CD4-positive, alpha-beta T cell treated with Interleukin-6 for 4 hours (primary cell): ENCODE measurements around the gene TDP1.
"Not testable (repeated sequence)": the region's sequence is repeated elsewhere in the genome, so short reads cannot be mapped to it uniquely, and the experiment has no call there.

ENCODE experiments used
- DNase-seq: peaks from one replicate; pipeline ENCODE4 v3.0.0-alpha.2; 2020; ENCODE audit warnings: mixed read lengths

The TDP1 gene

DNA sequence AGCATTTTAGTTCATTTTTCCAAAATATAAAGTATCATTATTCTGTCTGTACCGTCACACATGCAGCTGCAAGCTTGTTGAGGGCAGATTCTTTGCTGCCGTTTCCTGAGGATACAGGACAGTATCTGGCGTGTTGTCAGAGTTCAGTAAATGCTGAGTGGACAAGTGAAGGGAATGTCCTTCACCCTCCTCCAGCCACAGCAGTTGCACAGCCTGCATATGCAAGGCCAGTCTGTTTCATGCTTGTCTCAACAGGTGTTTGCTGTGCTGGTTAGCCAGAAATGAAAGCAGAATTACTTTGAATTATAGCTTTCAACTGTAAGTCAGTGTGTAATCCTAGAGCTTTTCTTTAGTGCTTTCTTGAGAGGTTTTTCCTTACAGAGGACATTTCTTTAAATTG, 36.5 kb downstream of the TDP1 start:
- DNase-seq = no peak

DNA sequence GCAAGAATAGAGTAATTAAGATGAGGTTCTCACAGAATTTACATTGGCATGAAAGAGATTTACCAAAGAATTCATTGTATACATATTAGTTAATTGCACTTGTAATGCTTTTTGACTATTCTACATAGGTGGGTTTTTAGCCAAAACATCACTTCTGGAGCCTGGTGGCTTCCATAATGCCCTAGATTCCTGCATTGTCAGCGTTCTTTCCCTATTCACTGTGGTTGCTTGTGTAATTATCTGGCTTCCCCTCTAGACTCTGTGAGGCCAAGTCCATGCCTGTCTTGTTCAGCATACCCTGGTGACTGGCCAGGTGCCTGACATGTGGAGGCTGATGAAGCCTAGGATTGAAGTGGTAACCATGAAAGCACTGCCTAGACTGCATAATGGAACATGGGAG, 41.2 kb downstream of the TDP1 start:
- DNase-seq = no peak

DNA sequence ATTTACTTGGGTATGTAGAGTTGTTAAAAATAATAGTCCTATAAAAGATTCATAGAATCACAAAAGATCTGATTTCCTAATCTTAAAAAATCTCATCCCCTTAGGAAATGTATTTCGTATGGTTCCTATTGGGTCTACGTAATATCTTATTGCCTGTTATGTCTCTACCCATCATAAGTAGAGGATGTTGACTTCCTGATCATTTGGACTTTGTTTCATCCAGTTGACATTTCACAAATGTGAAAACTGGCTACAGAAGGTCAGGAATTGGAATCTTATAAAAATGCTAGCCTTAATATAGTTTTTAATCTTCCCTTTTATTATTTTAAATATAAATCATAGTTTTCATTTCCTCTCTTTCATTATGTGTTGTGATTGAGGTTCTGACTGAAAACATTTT, 45.2 kb downstream of the TDP1 start:
- no peak for DNase-seq

DNA sequence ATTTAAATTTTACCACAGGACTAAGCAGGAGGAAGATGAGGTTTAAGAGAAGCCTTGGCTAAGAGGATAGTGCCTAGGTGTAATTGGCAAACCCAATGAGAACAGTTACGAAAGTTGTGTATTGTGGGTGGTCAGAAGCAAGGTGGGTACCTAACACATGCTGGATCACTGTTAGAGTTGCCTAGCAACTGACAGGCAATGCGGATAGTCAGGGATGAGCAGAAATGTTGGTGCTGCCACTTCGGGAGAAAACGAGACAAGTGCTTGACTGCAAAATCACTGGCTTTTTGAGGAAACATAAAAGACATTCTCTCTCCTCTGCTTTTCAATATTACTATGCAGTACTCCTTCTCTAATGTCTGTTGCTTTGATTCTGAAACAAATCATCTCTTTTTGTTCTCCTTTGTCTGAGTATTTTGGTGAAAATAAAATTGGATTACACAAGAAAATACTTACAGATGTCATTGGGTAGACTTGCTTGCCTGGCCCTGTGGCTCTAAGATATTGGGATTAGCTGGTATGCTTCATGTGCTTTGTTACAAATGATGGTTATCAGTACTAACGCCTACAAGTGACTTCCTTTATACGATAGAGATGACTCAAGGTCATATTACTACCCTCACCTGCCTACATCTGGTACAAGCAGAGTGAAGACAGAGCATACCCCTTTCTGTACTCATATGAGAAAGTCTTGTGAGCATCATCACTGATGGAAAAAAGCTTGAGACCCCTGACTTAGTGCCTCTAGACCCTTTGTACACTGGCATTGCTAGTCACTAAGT, 48.0 kb downstream of the TDP1 start:
- no peak for DNase-seq

DNA sequence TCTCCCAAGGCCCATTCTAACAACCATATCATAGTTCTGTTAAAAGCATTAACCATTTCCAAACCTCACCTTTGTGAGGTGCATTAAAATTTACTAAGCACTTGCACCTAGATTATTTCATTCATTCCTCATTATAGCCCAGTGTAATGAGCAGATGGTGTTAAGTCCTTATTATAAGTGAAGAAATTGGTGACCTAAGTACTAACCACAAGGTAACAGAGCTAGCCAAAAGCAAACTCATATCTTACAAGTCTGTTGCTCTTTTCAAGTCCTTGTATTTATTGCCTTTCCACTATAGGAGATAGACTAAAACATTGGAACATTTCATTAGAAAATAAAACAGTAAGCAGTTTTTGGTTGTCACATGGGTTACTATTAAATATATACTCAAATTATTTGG, 49.7 kb downstream of the TDP1 start:
- no peak for DNase-seq

DNA sequence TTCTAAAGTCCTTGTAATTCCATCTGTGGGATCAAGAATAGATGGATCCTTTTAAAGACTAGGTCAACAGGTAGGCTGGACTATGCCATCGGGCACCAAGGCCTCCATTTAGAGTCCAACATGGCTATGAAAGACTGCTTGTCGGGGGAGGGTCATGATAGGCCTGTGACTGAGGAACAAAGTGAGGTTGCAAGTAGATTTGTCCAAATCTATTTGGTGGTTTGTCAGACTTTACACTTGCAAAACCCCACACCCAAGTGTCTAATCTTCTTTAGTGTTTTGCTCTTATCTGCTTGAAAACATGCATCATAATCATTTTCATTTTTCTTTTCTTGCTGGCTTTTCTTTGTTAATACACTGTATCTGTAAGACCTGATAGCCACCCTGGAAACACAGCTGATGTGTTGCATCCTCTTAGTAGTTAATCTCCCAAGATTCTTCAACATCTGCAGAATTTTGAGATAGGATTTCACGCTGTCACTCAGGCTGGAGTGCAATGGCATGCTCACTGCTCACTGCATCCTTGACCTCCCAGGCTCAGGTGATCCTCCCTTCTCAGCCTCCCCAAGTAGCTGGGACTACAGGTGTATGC, 50.3 kb downstream of the TDP1 start:
- DNase-seq = no peak

DNA sequence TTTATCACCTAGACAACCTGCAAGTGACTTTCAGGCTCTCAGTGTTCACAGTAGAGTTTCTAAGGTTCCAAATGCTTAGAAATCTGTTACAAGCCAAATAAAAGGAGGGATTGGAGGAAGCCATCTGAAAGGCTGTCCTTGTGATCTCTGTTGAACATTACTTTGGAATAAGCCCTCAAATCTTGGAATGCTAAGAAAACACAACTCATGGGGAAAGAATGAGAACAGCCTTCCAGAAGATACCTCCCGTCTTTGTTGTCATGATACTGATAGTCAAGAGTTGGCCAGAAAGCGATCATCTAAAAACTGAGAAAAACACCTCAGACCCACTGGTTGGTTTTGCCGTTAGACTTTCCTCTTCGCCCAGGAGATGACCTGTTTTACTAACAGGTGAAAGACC, 61.6 kb downstream of the TDP1 start:
- no peak for DNase-seq

DNA sequence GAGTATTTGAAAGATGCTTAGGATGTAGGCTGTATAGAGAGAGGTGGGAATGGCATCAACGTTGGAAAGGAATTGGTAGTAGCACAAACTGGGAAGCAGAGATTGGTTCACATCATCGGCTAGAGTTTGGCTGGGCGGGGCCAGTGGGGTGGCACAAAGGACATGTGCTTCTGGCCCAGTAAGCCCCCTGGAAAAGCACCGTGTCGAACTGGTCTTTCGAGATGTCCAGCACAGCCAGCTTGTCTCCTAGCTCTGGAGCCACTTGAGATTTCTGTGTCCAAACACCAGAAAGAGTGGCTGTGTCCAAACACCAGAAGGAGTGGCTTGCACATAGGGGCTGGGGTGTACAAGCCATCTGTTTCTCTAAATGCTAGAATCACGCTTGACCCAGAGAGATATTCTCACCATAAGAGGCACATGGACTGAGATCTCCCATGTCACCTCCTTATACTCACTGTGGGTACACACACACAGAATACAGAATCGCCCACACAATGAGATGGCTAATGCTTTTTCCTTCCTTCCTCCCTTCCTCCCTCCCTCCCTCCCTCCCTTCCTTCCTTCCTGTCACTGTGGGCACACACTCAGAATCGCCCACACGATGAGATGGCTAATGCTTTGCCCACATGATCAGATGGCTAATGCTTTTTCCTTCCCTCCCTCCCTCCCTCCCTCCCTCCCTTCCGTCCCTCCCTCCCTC, 64.2 kb downstream of the TDP1 start:
- no peak for DNase-seq

DNA sequence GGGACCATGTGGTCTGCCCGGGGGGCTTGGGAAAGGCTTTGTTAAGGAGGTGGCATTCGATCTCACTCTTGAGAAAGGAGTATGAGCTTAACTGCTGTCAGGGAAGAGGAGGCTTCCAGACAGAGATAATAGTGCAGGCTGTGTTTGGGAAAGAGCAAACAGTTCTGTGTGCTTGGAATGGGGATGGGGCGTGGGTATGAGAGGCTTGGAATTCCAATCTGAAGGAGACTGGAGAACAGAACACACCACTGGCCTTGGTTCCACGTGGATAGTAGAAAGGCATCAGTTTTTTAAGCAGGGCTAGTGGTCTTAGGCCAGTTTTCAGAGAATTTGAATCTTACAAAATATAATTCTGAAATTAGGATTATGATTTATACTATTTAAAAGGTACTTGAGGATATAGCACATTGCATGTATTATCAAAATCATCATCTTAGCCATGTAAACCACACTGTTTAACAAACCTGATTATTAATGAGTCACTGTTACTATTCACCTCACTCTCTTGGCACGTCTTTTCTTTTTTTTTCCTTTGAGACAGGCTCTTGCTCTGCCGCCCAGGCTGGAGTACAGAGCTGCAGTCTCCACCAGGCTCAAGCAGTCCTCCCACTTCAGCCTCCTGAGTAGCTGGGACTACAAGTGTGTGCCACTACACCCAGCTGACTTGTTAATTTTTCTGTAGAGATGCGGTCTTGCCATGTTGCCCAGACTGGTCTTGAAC, 67.6 kb downstream of the TDP1 start:
- DNase-seq = no peak

DNA sequence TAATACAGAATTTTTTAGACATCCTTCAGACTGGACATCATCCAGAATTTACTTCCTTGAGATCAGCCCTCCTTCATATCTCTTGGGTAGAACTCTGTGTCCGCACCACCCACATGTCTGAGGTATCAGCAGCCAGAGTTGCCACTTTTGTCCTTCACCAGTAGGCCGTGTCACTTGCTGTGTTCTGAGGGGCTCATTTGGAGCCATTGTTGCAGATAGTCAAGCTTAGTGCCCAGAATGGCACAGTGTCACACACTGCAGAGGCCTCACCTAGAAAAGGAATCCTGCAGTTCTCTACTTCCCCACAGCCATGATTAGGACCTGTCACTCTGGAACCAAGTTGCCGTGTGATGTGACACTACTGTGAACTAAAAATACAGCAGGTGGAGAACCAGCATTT, 69.2 kb downstream of the TDP1 start:
- DNase-seq = no peak

DNA sequence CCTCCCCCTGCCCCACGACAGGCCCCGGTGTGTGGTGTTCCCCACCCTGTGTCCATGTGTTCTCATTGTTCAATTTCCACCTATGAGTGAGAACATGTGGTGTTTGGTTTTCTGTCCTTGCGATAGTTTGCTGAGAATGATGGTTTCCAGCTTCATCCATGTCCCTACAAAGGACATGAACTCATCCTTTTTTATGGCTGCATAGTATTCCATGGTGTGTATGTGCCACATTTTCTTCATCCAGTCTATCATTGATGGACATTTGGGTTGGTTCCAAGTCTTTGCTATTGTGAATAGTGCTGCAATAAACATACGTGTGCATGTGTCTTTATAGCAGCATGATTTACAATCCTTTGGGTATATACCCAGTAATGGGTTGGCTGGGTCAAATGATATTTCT, 70.9 kb downstream of the TDP1 start:
- not testable (repeated sequence) for DNase-seq

DNA sequence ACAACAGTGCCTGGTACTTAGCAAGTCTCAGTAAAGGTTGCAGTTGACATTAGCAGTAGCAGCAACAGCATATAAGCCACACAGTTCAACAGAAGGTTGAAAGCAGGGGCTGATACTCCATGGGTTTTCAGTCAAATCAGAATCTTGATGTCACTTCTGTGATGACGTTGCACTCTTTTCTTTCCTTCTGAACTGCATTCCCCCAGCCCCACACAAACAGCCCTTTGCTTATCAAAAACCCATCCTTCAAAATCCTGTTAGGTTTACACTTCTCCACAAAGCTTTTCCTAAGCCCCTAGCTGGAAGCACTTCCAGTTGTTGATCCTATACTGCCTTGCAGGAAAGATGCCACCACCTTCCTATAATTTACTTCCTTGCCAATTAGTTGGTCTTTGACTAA, 72.1 kb downstream of the TDP1 start:
- no peak for DNase-seq

DNA sequence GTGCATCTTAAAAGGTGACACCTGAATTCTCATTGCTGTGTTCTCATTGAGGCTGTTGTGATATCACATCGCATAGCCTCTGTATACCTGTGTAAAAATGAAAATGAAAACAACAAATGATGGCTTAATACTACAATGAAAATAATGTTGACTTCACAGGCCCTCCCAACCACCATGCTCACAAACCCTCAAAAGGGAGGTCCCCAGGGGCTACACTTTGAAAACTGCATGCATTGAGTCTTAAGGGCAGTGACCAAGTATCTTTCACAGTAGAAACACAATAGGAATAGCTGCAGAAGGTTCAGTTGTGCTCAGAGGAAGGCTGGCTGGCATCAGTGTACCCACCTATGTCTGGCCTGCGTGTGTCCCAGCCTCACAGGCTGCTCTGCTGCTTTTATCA, 78.4 kb downstream of the TDP1 start:
- no peak for DNase-seq

DNA sequence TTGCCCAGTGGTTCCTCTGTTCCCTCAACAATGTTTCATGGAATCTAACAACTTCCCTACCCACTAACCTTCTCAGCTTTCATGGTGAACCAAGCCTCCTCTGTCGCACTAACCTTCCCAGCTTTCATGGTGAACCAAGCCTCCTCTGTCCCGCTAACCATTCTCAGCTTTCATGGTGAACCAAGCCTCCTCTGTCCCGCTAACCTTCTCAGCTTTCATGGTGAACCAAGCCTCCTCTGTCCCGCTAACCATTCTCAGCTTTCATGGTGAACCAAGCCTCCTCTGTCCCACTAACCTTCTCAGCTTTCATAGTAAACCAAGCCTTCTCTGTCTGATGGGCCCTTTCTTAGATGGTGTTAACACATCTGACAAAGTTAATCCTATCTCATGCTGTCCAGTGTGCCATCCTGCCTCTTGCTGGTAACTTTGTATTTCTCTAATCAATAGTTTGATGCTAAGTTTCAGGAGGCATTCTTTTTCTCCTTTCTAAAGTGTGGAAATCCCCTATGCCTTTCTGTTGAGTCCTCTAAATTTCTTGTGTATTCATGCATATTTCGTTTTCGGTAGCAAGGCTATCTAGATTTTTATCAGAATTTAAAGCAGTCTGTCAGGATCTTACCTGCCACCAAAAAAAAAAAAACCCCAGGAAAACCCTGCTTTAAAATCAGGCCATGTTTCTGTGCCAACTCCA, 79.3 kb downstream of the TDP1 start:
- no peak for DNase-seq

DNA sequence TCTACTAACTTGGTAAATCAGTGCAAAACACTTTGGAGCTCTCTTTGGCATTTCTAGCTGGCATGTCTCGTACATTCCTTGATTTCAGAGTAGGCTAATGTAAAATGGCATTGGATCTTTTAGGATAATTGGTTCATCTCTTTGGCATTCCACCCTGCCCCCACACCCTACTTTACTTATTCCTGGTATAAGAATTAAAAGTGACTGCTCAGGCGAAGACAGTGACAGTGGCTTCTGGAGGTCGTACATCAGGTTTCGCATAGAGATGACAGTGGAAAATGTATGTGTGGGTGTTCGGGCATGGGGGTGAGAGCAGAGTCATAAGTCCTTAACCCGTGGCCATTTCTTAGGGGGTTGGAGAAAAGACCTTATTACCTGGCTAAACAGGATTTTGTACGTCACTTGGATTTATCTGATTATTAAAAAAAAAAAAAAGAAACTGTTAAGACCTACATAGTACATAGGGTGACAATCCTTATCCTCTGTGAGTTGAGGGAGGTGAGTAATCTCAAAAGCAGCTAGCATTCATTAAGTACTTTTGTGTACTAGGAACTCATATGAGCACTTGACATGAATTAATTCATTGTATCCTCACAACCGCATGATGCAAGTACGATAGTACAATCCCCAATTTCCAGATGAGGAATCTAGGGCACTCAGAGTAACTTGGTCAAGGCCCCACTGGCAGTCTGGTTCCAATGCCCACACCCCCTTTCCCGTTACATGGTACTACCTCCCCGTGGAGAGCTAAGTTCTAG, 83.7 kb downstream of the TDP1 start:
- DNase-seq = no peak

DNA sequence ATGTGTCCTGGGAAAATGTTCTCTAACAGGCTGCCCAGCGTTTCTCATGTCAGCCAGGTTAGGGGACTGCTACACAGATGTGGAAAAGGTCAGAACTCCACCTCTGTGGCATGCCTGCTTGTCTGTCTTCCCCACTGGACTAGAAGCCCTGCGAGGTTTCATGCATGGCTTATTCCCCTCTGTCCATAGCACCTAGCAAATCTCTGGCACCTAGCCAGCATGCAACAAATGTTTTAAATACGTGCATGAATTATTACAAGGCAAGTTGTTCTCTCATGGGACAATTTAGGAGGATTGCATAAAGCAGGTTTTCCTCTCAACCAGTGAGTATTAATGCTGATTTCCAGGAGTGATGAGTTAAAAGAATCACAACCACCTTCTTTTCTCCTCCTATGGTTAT, 84.7 kb downstream of the TDP1 start:
- no peak for DNase-seq

DNA sequence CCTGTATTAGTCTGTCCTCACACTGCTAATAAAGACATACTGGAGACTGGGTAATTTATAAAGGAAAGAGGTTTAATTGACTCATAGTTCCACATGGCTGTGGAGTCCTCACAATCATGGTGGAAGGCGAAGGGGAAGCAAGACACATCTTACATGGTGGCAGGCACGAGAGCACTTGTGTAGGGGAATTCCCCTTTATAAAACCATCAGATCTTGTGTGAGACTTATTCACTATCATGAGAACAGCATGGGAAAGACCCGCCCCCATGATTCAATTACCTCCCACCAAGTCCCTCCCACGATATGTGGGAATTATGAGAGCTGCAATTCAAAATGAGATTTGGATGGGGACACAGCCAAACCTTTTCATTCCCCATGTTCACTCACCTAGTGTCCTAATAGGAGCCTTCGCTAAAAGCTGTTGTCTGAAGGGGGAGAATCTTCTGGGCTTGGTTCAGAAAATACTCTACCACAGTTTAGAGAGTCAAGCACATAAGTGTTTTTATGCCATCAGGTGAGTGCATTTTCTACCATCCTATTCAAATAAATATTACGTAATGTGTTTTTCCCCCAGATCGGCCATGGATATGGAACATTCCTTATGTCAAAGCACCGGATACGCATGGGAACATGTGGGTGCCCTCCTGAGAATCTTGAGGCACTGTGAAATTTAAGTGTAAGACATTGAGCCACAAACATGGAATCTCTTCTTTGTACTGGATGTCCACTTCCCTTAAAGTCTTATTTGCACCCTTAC, 86.9 kb downstream of the TDP1 start:
- DNase-seq = no peak

DNA sequence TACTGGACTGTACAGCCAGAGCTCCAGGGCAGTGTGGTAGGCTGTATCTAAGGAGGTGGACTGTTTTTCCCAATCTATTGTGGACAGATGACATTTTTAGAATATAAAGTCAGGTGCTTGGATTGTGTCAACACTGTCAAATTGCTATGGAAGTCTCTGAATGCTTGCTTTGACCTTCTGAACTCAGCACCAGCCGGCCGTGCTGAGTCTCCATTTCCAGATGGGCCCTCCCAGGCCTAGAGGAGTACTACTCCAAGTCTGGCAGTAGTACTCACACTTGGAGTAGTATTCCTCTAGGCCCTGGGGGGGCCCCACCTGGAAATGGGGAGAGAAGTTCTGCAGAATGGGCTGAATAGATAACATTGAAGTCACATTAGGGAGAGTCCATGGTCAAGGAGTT, 89.9 kb downstream of the TDP1 start:
- DNase-seq = no peak

DNA sequence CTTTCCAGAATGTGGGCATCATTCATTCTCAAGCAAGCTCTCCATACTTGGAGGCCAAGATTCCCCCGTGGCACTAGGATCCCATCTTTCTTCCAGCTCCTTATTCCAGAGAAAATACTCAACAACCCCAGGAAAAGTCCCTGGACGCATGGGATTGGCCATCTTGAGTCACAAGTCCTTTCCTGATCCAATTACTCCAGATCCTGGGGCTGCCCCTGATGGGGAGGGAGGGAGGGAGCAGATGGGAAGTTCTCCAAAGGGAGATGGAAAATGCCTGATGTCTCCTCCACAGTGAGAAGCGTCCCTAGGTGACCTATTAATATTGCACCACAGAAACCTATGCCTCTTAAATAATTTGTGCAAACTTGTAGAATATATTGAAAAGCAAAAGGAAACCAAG, 93.7 kb downstream of the TDP1 start:
- DNase-seq = no peak

DNA sequence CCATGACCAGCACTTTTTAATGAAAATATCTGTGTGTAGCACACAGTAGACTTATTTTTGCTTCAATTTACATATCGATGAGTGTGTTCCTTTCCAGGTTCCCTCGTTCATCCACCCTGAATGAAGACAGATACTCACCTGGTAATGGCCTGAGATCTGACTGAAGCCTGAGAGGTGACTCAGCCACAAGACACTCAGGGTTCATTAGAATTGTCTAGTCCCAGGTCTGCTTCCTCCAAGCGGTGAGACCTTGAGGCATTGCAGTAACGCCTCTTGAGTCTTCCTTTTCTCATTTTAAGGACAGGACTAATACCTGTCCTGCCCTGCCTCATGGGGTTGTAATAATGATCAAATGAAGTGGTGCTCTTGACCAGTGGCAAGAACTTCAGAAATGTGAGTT, 94.5 kb downstream of the TDP1 start:
- DNase-seq = no peak

DNA sequence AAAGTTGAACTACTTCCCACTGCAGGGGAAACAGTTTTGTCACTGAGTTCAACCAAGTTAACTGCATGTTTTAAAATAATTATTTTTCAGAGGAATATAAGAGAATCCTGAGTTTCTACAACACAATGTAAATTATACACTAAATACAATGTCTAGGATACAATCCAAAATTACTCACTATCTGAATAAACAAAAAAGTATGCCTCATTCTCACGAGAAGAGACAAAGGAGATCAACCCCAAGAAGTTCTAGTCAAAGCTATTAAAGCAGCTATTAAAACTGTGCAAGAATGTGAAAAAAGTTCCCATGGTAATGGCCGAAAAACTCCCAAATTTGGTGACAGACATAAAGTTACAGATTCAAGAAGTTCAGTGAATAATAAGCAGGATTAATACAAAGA, 97.3 kb downstream of the TDP1 start:
- DNase-seq = no peak

DNA sequence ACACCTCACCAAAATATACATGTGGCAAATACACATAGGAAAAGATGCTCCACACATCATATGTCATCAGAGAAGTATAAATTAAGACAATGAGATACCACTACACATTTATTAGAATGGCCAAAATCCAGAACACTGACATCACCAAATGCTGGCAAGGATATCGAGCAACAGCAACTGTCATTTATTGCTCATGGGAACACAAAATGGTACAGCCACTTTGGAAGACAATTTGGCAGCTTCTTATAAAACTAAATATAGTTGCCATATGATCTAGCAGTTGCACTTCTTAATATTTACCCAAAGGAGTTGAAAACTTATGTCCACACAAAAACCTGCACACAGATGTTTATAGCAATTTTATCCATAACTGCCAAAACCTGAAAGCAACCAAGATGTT, 99.1 kb downstream of the TDP1 start:
- no peak for DNase-seq
